ENCODE results near the gene FAM20C. TPM values are rescaled to one million over a fixed set of nuclear protein-coding genes. Genes with fewer than 3 reads are reported as not detected.

The FAM20C gene
- total RNA-seq, 1 experiment from 2014 or later, result 62.6 TPM

- no CpG with 5 or more reads among the region's 30 CpGs for WGBS (ENCODE audit: extremely low coverage, insufficient read length, low lambda C conversion rate)
- H3K9me3 ChIP-seq (ENCODE audit: control insufficient read depth, low read depth, low read length), result no peaks in the 10 kb centered on the region
- no peak for TF ChIP-seq CTCF (conservative IDR thresholded peaks at IDR 0.05)
- no peak overlapping the region for H3K56ac ChIP-seq (ENCODE audit: insufficient read length, low read depth, low read length)
- Mint-ChIP-seq H3K4me1 (peaks cover 28% of the 10 kb centered on the region in 2 experiments), H3K27ac (peak overlapping the region in 1 of 3 experiments; percentile 86; a peak in 1 of 7 replicates), H3K4me3 (no peak overlapping the region), H3K36me3 (ENCODE audit: insufficient read depth in 1 of 3, low read depth in 3 of 3) (no peaks in the 10 kb centered on the region), H3K27me3 (ENCODE audit: low read depth) (peaks cover 15% of the 10 kb centered on the region), H3K9me3 (no peaks in the 10 kb centered on the region)
- H2BK15ac ChIP-seq (ENCODE audit: low read depth, low read length), result no peak overlapping the region
- H3K14ac ChIP-seq (ENCODE audit: insufficient read depth, low read length), result no peak overlapping the region; the same call in 1 of the 2 replicates
- H3K27ac ChIP-seq (ENCODE audit: insufficient read length, low read depth, low read length), result no peak overlapping the region
- no peak overlapping the region for H2AFZ ChIP-seq (ENCODE audit: low read length)
- DNase-seq, result no peak
- no peaks in the 10 kb centered on the region for H3K23me2 ChIP-seq (ENCODE audit: insufficient read length, low read depth, low read length, poor library complexity, severe bottlenecking)
- H3K18ac ChIP-seq (ENCODE audit: insufficient read length, low read depth, low read length), result no peak overlapping the region
- H3K79me1 ChIP-seq (ENCODE audit: insufficient read depth, low read depth, low read length, poor library complexity, severe bottlenecking), result no peaks in the 10 kb centered on the region
- no peak overlapping the region for H3K4me2 ChIP-seq (ENCODE audit: insufficient read depth, insufficient read length, low read length)
- H3T11ph ChIP-seq (ENCODE audit: low read length), result no peak overlapping the region
- no peak overlapping the region for H4K5ac ChIP-seq (ENCODE audit: insufficient read length, low read depth, low read length)
- H4K20me1 ChIP-seq (ENCODE audit: control insufficient read depth, insufficient read depth, insufficient read length), result no peaks in the 10 kb centered on the region
- no peak overlapping the region for H4K91ac ChIP-seq (ENCODE audit: insufficient read length, low read depth, low read length)
- no peak overlapping the region for H3K9ac ChIP-seq (ENCODE audit: extremely low read depth, insufficient read length, low read length)
- H3K4ac ChIP-seq (ENCODE audit: low read depth, low read length), result no peak overlapping the region
- H3K27me3 ChIP-seq (ENCODE audit: insufficient read depth, low read length), result no peaks in the 10 kb centered on the region
- no peak overlapping the region for H4K8ac ChIP-seq (replicated peaks; ENCODE audit: insufficient read length, low read depth, low read length)
- no peak overlapping the region for H2BK20ac ChIP-seq (ENCODE audit: low read depth, low read length, poor library complexity, severe bottlenecking)
- H2BK120ac ChIP-seq (ENCODE audit: low read depth, low read length, poor library complexity, severe bottlenecking), result no peak overlapping the region
- no peaks in the 10 kb centered on the region for H3K79me2 ChIP-seq (ENCODE audit: insufficient read depth, low read length)
- no peak overlapping the region for H2BK5ac ChIP-seq (ENCODE audit: insufficient read length, low read length)
- no peak overlapping the region for H3K23ac ChIP-seq (ENCODE audit: insufficient read length, low read depth, low read length)
- no peak overlapping the region for H2BK12ac ChIP-seq (ENCODE audit: insufficient read length, low read depth, low read length)
- no peak overlapping the region for H2AK5ac ChIP-seq (ENCODE audit: insufficient read length, low read length)
- H3K4me1 ChIP-seq (ENCODE audit: insufficient read depth, low read length), result peaks cover 3% of the 10 kb centered on the region; the same call in 1 of the 2 replicates
Observed at GRCh38 chr7:183496-184292, 8.7 kb upstream of the FAM20C start.
